ENCODE measurements around the gene CCND1.
"Not testable (repeated sequence)": the region's sequence is repeated elsewhere in the genome, so short reads cannot be mapped to it uniquely, and the experiment has no call there.

Gene CCND1

DNA sequence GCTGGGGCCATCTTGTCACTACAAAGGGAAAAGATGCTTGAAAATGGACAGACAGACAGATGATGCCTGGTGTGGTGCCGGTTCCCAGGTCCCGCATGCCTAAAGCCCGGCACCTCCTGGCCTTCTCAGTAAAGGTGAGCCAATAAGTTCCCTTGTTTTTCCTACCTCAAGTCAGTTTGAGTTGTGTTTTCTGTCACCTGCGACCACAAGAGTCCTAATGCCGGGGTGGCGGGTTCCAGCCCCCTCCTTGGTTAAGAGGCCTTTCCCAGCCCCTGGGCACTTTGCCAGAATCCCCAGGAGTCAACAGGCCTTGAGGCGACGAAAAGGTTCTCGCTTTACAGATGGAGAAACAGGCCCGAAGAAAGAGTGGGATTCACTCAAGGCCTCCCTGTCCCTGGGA, 53.8 kb downstream of the CCND1 start:
- no peak overlapping the region for H3K4me3 ChIP-seq (ENCODE audit: low read depth, low read length)
- no peak overlapping the region for H3K9ac ChIP-seq (ENCODE audit: low read depth, low read length)
- H3K36me3 ChIP-seq (ENCODE audit: control insufficient read depth, insufficient read depth, low read length) = peaks cover 4% of the 10 kb centered on the region
- H3K27me3 ChIP-seq (ENCODE audit: control insufficient read depth, insufficient read depth, low read length) = no peaks in the 10 kb centered on the region
- no peaks in the 10 kb centered on the region for H3K4me1 ChIP-seq (ENCODE audit: control insufficient read depth, insufficient read depth, low read length)
- no peaks in the 10 kb centered on the region for H3K9me3 ChIP-seq (ENCODE audit: control insufficient read depth, insufficient read depth, low read length)

DNA sequence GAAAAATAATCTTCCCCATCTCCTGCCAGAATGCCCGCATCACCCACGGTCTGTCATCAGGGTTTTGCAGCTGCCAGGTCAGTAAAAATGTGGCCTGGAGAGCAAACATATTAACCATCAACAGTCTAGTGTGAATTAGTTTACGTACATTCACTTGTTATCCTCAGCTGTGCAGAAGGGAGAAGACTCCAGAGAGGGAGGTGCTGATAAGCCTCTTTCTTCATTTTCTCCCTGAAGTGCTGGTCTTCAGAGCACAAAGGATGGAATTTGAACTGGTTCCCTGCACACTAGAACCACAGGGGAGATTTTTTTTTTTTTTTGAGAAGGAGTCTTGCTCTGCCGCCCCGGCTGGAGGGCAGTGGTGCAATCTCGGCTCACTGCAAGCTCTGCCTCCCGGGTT, 54.6 kb downstream of the CCND1 start:
- Histone ChIP-seq H3K4me1 (ENCODE audit: control insufficient read depth, insufficient read depth, low read length) (peaks cover 4% of the 10 kb centered on the region), H3K4me3 (ENCODE audit: low read depth, low read length) (no peak overlapping the region), H3K36me3 (ENCODE audit: control insufficient read depth, insufficient read depth, low read length) (peaks cover 4% of the 10 kb centered on the region), H3K9me3 (ENCODE audit: control insufficient read depth, insufficient read depth, low read length) (no peaks in the 10 kb centered on the region), H3K9ac (ENCODE audit: low read depth, low read length) (no peak overlapping the region), H3K27me3 (ENCODE audit: control insufficient read depth, insufficient read depth, low read length) (no peaks in the 10 kb centered on the region)

DNA sequence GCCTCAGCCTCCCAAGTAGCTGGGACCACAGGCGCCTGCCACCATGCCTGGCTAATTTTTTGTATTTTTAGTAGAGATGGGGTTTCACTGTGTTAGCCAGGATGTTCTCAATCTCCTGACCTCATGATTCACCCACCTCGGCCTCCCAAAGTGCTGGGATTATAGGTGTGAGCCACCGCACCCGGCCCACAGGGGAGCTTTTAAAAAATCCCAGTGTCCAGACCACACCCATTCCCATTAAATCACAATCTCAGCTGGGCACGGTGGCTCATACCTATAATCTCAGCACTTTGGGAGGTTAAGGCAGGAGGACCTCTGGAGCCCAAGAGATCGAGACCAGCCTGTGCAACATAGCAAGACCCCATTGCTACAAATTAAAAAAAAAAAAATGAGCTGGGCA, 55.0 kb downstream of the CCND1 start:
- not testable (repeated sequence) for H3K4me1 ChIP-seq (ENCODE audit: control insufficient read depth, insufficient read depth, low read length); H3K9me3 ChIP-seq (ENCODE audit: control insufficient read depth, insufficient read depth, low read length); H3K27me3 ChIP-seq (ENCODE audit: control insufficient read depth, insufficient read depth, low read length); H3K36me3 ChIP-seq (ENCODE audit: control insufficient read depth, insufficient read depth, low read length); H3K9ac ChIP-seq (ENCODE audit: low read depth, low read length); H3K4me3 ChIP-seq (ENCODE audit: low read depth, low read length)

DNA sequence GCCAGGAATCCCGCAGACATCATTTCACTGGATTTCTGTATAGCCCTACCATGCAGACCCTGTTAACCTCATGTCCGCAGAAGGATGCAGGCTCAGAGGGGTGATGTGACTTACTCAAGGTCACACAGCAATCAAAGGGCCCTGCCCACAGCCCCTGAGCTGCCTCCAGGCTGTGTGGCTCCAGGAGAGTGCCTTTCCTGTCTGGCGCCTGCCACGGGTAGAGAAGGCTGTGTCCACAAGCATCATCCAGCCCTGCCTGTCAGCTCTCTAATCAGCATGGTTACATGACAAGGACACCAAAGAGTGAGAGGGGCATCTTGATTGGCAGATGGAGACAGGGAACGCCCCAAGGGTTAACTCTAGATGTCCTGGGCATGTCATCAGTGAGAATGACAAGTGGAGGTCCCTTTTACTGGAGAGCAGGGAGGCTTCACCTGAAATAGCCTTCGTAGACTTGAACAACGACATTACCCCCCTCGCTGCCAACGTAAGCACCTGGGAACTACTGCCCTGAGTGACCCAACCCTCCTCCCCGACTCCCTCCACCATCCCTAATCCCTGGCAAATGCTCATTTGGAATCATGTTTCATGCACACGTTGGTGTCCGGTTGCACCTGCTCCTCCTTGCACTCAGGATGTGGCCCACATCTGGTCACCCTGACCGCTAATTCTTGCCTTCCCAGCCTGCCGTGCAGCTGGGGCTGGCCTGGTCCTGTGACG, 56.0 kb downstream of the CCND1 start:
- H3K4me1 ChIP-seq (ENCODE audit: control insufficient read depth, insufficient read depth, low read length) = peaks cover 13% of the 10 kb centered on the region
- H3K9me3 ChIP-seq (ENCODE audit: control insufficient read depth, insufficient read depth, low read length) = no peaks in the 10 kb centered on the region
- H3K9ac ChIP-seq (ENCODE audit: low read depth, low read length) = no peak overlapping the region
- H3K36me3 ChIP-seq (ENCODE audit: control insufficient read depth, insufficient read depth, low read length) = peaks cover 4% of the 10 kb centered on the region
- no peak overlapping the region for H3K4me3 ChIP-seq (ENCODE audit: low read depth, low read length)
- no peaks in the 10 kb centered on the region for H3K27me3 ChIP-seq (ENCODE audit: control insufficient read depth, insufficient read depth, low read length)

DNA sequence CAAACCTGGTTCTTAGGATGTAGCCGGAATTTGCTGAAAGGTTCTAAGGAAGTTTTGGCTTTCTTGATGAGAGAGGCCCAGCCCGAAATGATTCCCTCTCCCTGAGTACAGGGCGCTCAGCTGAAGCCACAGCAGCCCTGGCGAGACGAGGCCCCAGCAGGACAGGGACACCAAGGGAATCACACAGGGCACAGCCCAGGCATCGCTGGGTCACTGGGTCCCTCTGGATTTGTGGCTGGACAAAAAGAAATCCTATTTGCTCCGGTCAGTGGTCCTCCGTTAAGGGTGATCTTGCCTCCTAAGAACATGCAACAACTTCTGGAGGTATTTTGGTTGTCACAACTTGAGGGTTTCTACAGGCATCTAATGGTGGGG, 56.5 kb downstream of the CCND1 start:
- Histone ChIP-seq H3K27me3 (ENCODE audit: control insufficient read depth, insufficient read depth, low read length) (no peaks in the 10 kb centered on the region), H3K4me3 (ENCODE audit: low read depth, low read length) (no peak overlapping the region), H3K4me1 (ENCODE audit: control insufficient read depth, insufficient read depth, low read length) (peaks cover 13% of the 10 kb centered on the region), H3K9me3 (ENCODE audit: control insufficient read depth, insufficient read depth, low read length) (no peaks in the 10 kb centered on the region), H3K9ac (ENCODE audit: low read depth, low read length) (no peak overlapping the region), H3K36me3 (ENCODE audit: control insufficient read depth, insufficient read depth, low read length) (peaks cover 4% of the 10 kb centered on the region)

- no peak overlapping the region for H3K9ac ChIP-seq (ENCODE audit: low read depth, low read length)
- H3K4me1 ChIP-seq (ENCODE audit: control insufficient read depth, insufficient read depth, low read length) = peaks cover 13% of the 10 kb centered on the region
- peaks cover 4% of the 10 kb centered on the region for H3K36me3 ChIP-seq (ENCODE audit: control insufficient read depth, insufficient read depth, low read length)
- no peaks in the 10 kb centered on the region for H3K27me3 ChIP-seq (ENCODE audit: control insufficient read depth, insufficient read depth, low read length)
- H3K9me3 ChIP-seq (ENCODE audit: control insufficient read depth, insufficient read depth, low read length) = no peaks in the 10 kb centered on the region
- H3K4me3 ChIP-seq (ENCODE audit: low read depth, low read length) = no peak overlapping the region
Measured at GRCh38 chr11:69697861-69698260, 56.9 kb downstream of the CCND1 start.

- Histone ChIP-seq H3K4me3 (ENCODE audit: low read depth, low read length) (no peak overlapping the region), H3K9me3 (ENCODE audit: control insufficient read depth, insufficient read depth, low read length) (no peaks in the 10 kb centered on the region), H3K36me3 (ENCODE audit: control insufficient read depth, insufficient read depth, low read length) (peaks cover 4% of the 10 kb centered on the region), H3K27me3 (ENCODE audit: control insufficient read depth, insufficient read depth, low read length) (peaks cover 5% of the 10 kb centered on the region), H3K4me1 (ENCODE audit: control insufficient read depth, insufficient read depth, low read length) (peaks cover 13% of the 10 kb centered on the region), H3K9ac (ENCODE audit: low read depth, low read length) (no peak overlapping the region)
Measured at GRCh38 chr11:69698362-69698761, 57.4 kb downstream of the CCND1 start.

GRCh38 chr11:69699213-69699612, 58.3 kb downstream of the CCND1 start:
- no peak overlapping the region for H3K4me3 ChIP-seq (ENCODE audit: low read depth, low read length)
- H3K36me3 ChIP-seq (ENCODE audit: control insufficient read depth, insufficient read depth, low read length) = peaks cover 4% of the 10 kb centered on the region
- H3K9ac ChIP-seq (ENCODE audit: low read depth, low read length) = no peak overlapping the region
- H3K27me3 ChIP-seq (ENCODE audit: control insufficient read depth, insufficient read depth, low read length) = peaks cover 5% of the 10 kb centered on the region
- no peaks in the 10 kb centered on the region for H3K9me3 ChIP-seq (ENCODE audit: control insufficient read depth, insufficient read depth, low read length)
- peaks cover 13% of the 10 kb centered on the region for H3K4me1 ChIP-seq (ENCODE audit: control insufficient read depth, insufficient read depth, low read length)

GRCh38 chr11:69700278-69701140, 59.6 kb downstream of the CCND1 start:
- H3K4me1 ChIP-seq (ENCODE audit: control insufficient read depth, insufficient read depth, low read length) = peaks cover 17% of the 10 kb centered on the region
- H3K4me3 ChIP-seq (ENCODE audit: low read depth, low read length) = peak overlapping the region; percentile 31
- H3K27me3 ChIP-seq (ENCODE audit: control insufficient read depth, insufficient read depth, low read length) = peaks cover 13% of the 10 kb centered on the region
- H3K9me3 ChIP-seq (ENCODE audit: control insufficient read depth, insufficient read depth, low read length) = no peaks in the 10 kb centered on the region
- H3K36me3 ChIP-seq (ENCODE audit: control insufficient read depth, insufficient read depth, low read length) = peaks cover 4% of the 10 kb centered on the region
- no peak overlapping the region for H3K9ac ChIP-seq (ENCODE audit: low read depth, low read length)

DNA sequence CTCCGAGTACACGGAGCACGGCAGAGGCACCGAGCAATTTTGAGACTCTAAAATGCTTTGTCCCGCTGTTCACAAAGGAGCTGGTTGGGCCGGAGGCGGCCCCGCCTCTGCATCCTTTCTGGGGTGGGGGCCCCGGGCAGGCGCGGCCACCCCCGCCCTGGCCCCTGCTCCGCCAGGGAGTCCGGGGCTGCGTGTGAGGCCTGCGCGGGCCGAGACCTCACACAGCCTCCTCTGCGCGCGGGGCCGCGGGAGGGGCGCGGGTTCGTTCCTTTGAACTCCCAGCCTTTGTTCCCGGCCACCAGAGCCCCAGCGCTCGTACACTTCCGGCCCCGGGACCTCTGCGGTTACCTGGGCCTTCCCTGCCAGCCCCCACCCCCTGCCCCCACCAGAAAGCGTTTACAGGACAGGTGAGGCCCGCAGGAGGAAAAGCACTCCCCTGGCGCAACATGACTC, 61.3 kb downstream of the CCND1 start:
- H3K9ac ChIP-seq (ENCODE audit: low read depth, low read length) = peak overlapping the region; percentile 12
- peaks cover 4% of the 10 kb centered on the region for H3K36me3 ChIP-seq (ENCODE audit: control insufficient read depth, insufficient read depth, low read length)
- peaks cover 17% of the 10 kb centered on the region for H3K4me1 ChIP-seq (ENCODE audit: control insufficient read depth, insufficient read depth, low read length)
- H3K9me3 ChIP-seq (ENCODE audit: control insufficient read depth, insufficient read depth, low read length) = no peaks in the 10 kb centered on the region
- H3K4me3 ChIP-seq (ENCODE audit: low read depth, low read length) = peak overlapping the region; percentile 71
- peaks cover 28% of the 10 kb centered on the region for H3K27me3 ChIP-seq (ENCODE audit: control insufficient read depth, insufficient read depth, low read length)

- H3K4me3 ChIP-seq (ENCODE audit: low read depth, low read length) = peak overlapping the region; percentile 71
- no peaks in the 10 kb centered on the region for H3K9me3 ChIP-seq (ENCODE audit: control insufficient read depth, insufficient read depth, low read length)
- H3K4me1 ChIP-seq (ENCODE audit: control insufficient read depth, insufficient read depth, low read length) = peaks cover 17% of the 10 kb centered on the region
- H3K27me3 ChIP-seq (ENCODE audit: control insufficient read depth, insufficient read depth, low read length) = peaks cover 28% of the 10 kb centered on the region
- H3K36me3 ChIP-seq (ENCODE audit: control insufficient read depth, insufficient read depth, low read length) = peaks cover 4% of the 10 kb centered on the region
- H3K9ac ChIP-seq (ENCODE audit: low read depth, low read length) = peak overlapping the region; percentile 12
Measured at GRCh38 chr11:69702769-69703452, 62.0 kb downstream of the CCND1 start.

All from iPS-15b (cell line).